Naive thymus-derived CD8-positive, alpha-beta T cell (primary cell): Measurements from ENCODE around the gene EDA. TPM values are rescaled to one million over a fixed set of nuclear protein-coding genes. Genes with fewer than 3 reads are reported as not detected.
"Not testable (repeated sequence)": the region's sequence is repeated elsewhere in the genome, so short reads cannot be mapped to it uniquely, and the experiment has no call there.

Experiments
- ATAC-seq, 2 donors: fragments of 150-1000 bp; cut with Tn5 transposase in 1 of 2; sonication (Bioruptor Pico), chemical (Tn5 transposase) in 1 of 2; 1 replicate in 1 of 2; 2 replicates in 1 of 2; pipeline ENCODE4 v1.10.0; 2021; ENCODE audit warnings: mild to moderate bottlenecking in 2 of 2, moderate library complexity in 2 of 2
- POLR2A ChIA-PET: fragments of 350-600 bp; sonication (Branson Sonifier 250); formaldehyde crosslinking; loops from one replicate; lab custom pipeline; 2021; ENCODE audit warnings: antibody characterized with exemption; lab: Charles Lee
- DNase-seq, 10 donors: peaks; one replicate each; pipeline versions ENCODE4 v3.0.0 to v3.0.0-alpha.2; 2020 to 2022
- H3K27ac Mint-ChIP-seq, 10 donors: one replicate each; pipeline ENCODE4 v1.8.0; 2020 to 2022; ENCODE audit warnings: mild to moderate bottlenecking in 10 of 10, mixed read lengths in 10 of 10, moderate library complexity in 4 of 10, inconsistent platforms in 1 of 10
- H3K27me3 Mint-ChIP-seq, 5 donors: one replicate each; pipeline ENCODE4 v1.8.0; 2021 to 2022; ENCODE audit warnings: mixed read lengths in 5 of 5
- H3K36me3 Mint-ChIP-seq, 3 donors: one replicate each; pipeline ENCODE4 v1.8.0; 2020 to 2022; ENCODE audit warnings: mixed read lengths in 3 of 3, mild to moderate bottlenecking in 2 of 3, inconsistent platforms in 1 of 3
- H3K4me1 Mint-ChIP-seq, 4 donors: one replicate each; pipeline ENCODE4 v1.8.0; 2021 to 2022; ENCODE audit warnings: mixed read lengths in 4 of 4
- H3K4me3 Mint-ChIP-seq, 10 donors: one replicate each; pipeline ENCODE4 v1.8.0; 2020 to 2022; ENCODE audit warnings: mild to moderate bottlenecking in 10 of 10, mixed read lengths in 10 of 10, moderate library complexity in 6 of 10, inconsistent platforms in 1 of 10
- H3K9me3 Mint-ChIP-seq, 9 donors: one replicate each; pipeline ENCODE4 v1.8.0; 2020 to 2022; ENCODE audit warnings: mixed read lengths in 9 of 9, mild to moderate bottlenecking in 3 of 9, inconsistent platforms in 1 of 9, moderate library complexity in 1 of 9
- polyA plus RNA-seq, 3 donors: library from polyadenylated mRNA; unstranded; fragments of 300-500 nt; fragmentation: Illumina TruSeq; gene quantifications; one replicate each; pipeline ENCODE4 v1.2.3, GENCODE V29; 2021
- total RNA-seq, 8 experiments: library from RNA in 2 of 8; stranded (reverse) in 2 of 8; gene quantifications; one replicate each; pipeline ENCODE4 v1.2.3 and lab custom pipeline; 2021 to 2026

Gene EDA
- total and polyA plus RNA-seq, 5 experiments from 2014 or later: 0.80 to 1.7 (median 1.1) TPM

GRCh38 chrX:69759921-69760625, 144.2 kb downstream of the EDA start:
- DNase-seq: no peak
- no peak overlapping the region for H3K4me3 Mint-ChIP-seq
- H3K27me3 Mint-ChIP-seq: no peaks in the 10 kb centered on the region
- POLR2A ChIA-PET: no interaction called here
- no peak for ATAC-seq
- no peaks in the 10 kb centered on the region for H3K4me1 Mint-ChIP-seq
- no peak overlapping the region for H3K27ac Mint-ChIP-seq
- no peaks in the 10 kb centered on the region for H3K36me3 Mint-ChIP-seq
- peaks cover 0 to 7% (median 1%) of the 10 kb centered on the region in 9 donors for H3K9me3 Mint-ChIP-seq

GRCh38 chrX:69761633-69762032, 145.7 kb downstream of the EDA start:
- Mint-ChIP-seq H3K36me3 (no peaks in the 10 kb centered on the region), H3K27ac (no peak overlapping the region), H3K9me3 (peaks cover 0 to 7% (median 4%) of the 10 kb centered on the region in 9 donors), H3K4me3 (no peak overlapping the region), H3K27me3 (no peaks in the 10 kb centered on the region), H3K4me1 (no peaks in the 10 kb centered on the region)
- no peak for DNase-seq
- ATAC-seq: no peak
- POLR2A ChIA-PET: no interaction called here

- Mint-ChIP-seq H3K27ac (no peak overlapping the region), H3K4me3 (no peak overlapping the region), H3K9me3 (peaks cover 0 to 8% (median 4%) of the 10 kb centered on the region in 9 donors), H3K27me3 (no peaks in the 10 kb centered on the region), H3K4me1 (no peaks in the 10 kb centered on the region), H3K36me3 (no peaks in the 10 kb centered on the region)
- DNase-seq (no peak), ATAC-seq (no peak)
- POLR2A ChIA-PET: no interaction called here
These were observed 146.4 kb downstream of the EDA start for GRCh38 chrX:69762340-69762739.

GRCh38 chrX:69793260-69793935, 177.5 kb downstream of the EDA start:
- Mint-ChIP-seq H3K4me1 (peaks cover 0 to 2% (median 0%) of the 10 kb centered on the region in 4 donors), H3K36me3 (peaks cover 0 to 8% (median 0%) of the 10 kb centered on the region in 3 donors), H3K4me3 (no peak overlapping the region), H3K27ac (no peak overlapping the region), H3K9me3 (peaks cover 0 to 26% (median 5%) of the 10 kb centered on the region in 9 donors), H3K27me3 (no peaks in the 10 kb centered on the region)
- POLR2A ChIA-PET: no interaction called here
- DNase-seq: no peak
- no peak for ATAC-seq

- no peak overlapping the region for H3K4me3 Mint-ChIP-seq
- H3K36me3 Mint-ChIP-seq: peaks cover 0 to 2% (median 0%) of the 10 kb centered on the region in 3 donors
- no peak for DNase-seq
- POLR2A ChIA-PET: no interaction called here
- peaks cover 0 to 2% (median 0%) of the 10 kb centered on the region in 5 donors for H3K27me3 Mint-ChIP-seq
- peaks cover 0 to 23% (median 5%) of the 10 kb centered on the region in 9 donors for H3K9me3 Mint-ChIP-seq
- no peak for ATAC-seq
- H3K27ac Mint-ChIP-seq: peak overlapping the region in 1 of 10 donors; percentile 65
- H3K4me1 Mint-ChIP-seq: peaks cover 0 to 2% (median 0%) of the 10 kb centered on the region in 4 donors
These were observed 179.8 kb downstream of the EDA start for GRCh38 chrX:69795702-69796101.

GRCh38 chrX:69807400-69807799, 191.5 kb downstream of the EDA start:
- Mint-ChIP-seq H3K27ac (peak overlapping the region in 1 of 10 donors; percentile 32), H3K9me3 (peaks cover 0 to 5% (median 2%) of the 10 kb centered on the region in 9 donors), H3K36me3 (peaks cover 0 to 4% (median 0%) of the 10 kb centered on the region in 3 donors), H3K4me1 (peaks cover 0 to 22% (median 6%) of the 10 kb centered on the region in 4 donors), H3K27me3 (no peaks in the 10 kb centered on the region), H3K4me3 (peak overlapping the region in 1 of 10 donors; percentile 10)
- no peak for DNase-seq
- no peak for ATAC-seq
- POLR2A ChIA-PET: no interaction called here

GRCh38 chrX:69808375-69808774, 192.5 kb downstream of the EDA start:
- no peak for ATAC-seq
- no peak for DNase-seq

GRCh38 chrX:69813677-69814076, 197.8 kb downstream of the EDA start:
- H3K27me3 Mint-ChIP-seq: no peaks in the 10 kb centered on the region

More at GRCh38 chrX:69808375-69808774, 192.5 kb downstream of the EDA start:
- no peak overlapping the region for H3K4me3 Mint-ChIP-seq
- H3K9me3 Mint-ChIP-seq: peaks cover 0 to 9% (median 2%) of the 10 kb centered on the region in 9 donors
- POLR2A ChIA-PET: no interaction called here
- peaks cover 0 to 4% (median 0%) of the 10 kb centered on the region in 3 donors for H3K36me3 Mint-ChIP-seq
- H3K27ac Mint-ChIP-seq: no peak overlapping the region
- H3K27me3 Mint-ChIP-seq: no peaks in the 10 kb centered on the region
- peaks cover 0 to 22% (median 6%) of the 10 kb centered on the region in 4 donors for H3K4me1 Mint-ChIP-seq

GRCh38 chrX:69815063-69815462, 199.2 kb downstream of the EDA start:
- Mint-ChIP-seq H3K4me3 (no peak overlapping the region), H3K27me3 (no peaks in the 10 kb centered on the region), H3K36me3 (no peaks in the 10 kb centered on the region), H3K27ac (no peak overlapping the region), H3K9me3 (peaks cover 0 to 26% (median 2%) of the 10 kb centered on the region in 9 donors), H3K4me1 (peaks cover 0 to 8% (median 2%) of the 10 kb centered on the region in 4 donors)
- POLR2A ChIA-PET: interaction anchor here (0.6 kb wide), 1 partner anchor 56 kb away, joined by 3 read pairs; no protein-coding TSS in a partner anchor
- ATAC-seq: no peak
- no peak for DNase-seq

More at GRCh38 chrX:69813677-69814076, 197.8 kb downstream of the EDA start:
- Mint-ChIP-seq H3K4me3 (no peak overlapping the region), H3K27ac (no peak overlapping the region), H3K36me3 (peaks cover 0 to 4% (median 0%) of the 10 kb centered on the region in 3 donors), H3K4me1 (peaks cover 0 to 8% (median 3%) of the 10 kb centered on the region in 4 donors), H3K9me3 (peaks cover 0 to 26% (median 2%) of the 10 kb centered on the region in 9 donors)
- DNase-seq (no peak), ATAC-seq (no peak)
- POLR2A ChIA-PET: no interaction called here

GRCh38 chrX:69815519-69815918, 199.6 kb downstream of the EDA start:
- Mint-ChIP-seq H3K27me3 (no peaks in the 10 kb centered on the region), H3K36me3 (no peaks in the 10 kb centered on the region), H3K4me3 (no peak overlapping the region), H3K9me3 (peaks cover 0 to 31% (median 2%) of the 10 kb centered on the region in 9 donors), H3K4me1 (peaks cover 0 to 8% (median 2%) of the 10 kb centered on the region in 4 donors), H3K27ac (no peak overlapping the region)
- POLR2A ChIA-PET: no interaction called here
- DNase-seq (no peak), ATAC-seq (no peak)

- no peak overlapping the region for H3K4me3 Mint-ChIP-seq
- DNase-seq (no peak), ATAC-seq (no peak)
- peaks cover 0 to 15% (median 0%) of the 10 kb centered on the region in 9 donors for H3K9me3 Mint-ChIP-seq
- peaks cover 0 to 9% (median 5%) of the 10 kb centered on the region in 3 donors for H3K36me3 Mint-ChIP-seq
- no peaks in the 10 kb centered on the region for H3K4me1 Mint-ChIP-seq
- POLR2A ChIA-PET: no interaction called here
- no peaks in the 10 kb centered on the region for H3K27me3 Mint-ChIP-seq
- H3K27ac Mint-ChIP-seq: no peak overlapping the region
These were observed 228.7 kb downstream of the EDA start for GRCh38 chrX:69844636-69845035.

- H3K4me3 Mint-ChIP-seq, POLR2A ChIA-PET, DNase-seq, H3K27ac Mint-ChIP-seq, H3K27me3 Mint-ChIP-seq, H3K4me1 Mint-ChIP-seq, ATAC-seq: not testable (repeated sequence)
- H3K36me3 Mint-ChIP-seq: peaks cover 0 to 23% (median 5%) of the 10 kb centered on the region in 3 donors
- peaks cover 0 to 40% (median 12%) of the 10 kb centered on the region in 9 donors for H3K9me3 Mint-ChIP-seq
These were observed 244.1 kb downstream of the EDA start for GRCh38 chrX:69859999-69860398.

- no peak overlapping the region for H3K27ac Mint-ChIP-seq
- H3K9me3 Mint-ChIP-seq: peaks cover 0 to 12% (median 4%) of the 10 kb centered on the region in 9 donors
- H3K4me3 Mint-ChIP-seq: no peak overlapping the region
- peaks cover 0 to 9% (median 0%) of the 10 kb centered on the region in 3 donors for H3K36me3 Mint-ChIP-seq
- POLR2A ChIA-PET: no interaction called here
- H3K27me3 Mint-ChIP-seq: no peaks in the 10 kb centered on the region
- DNase-seq: no peak
- no peaks in the 10 kb centered on the region for H3K4me1 Mint-ChIP-seq
- no peak for ATAC-seq
These were observed 260.3 kb downstream of the EDA start for GRCh38 chrX:69876221-69876620.
